ENCODE data around the gene TAS2R40. TPM values are rescaled to one million over a fixed set of nuclear protein-coding genes. Genes with fewer than 3 reads are reported as not detected.

The TAS2R40 gene
- polyA plus RNA-seq, 4 donors: not detected

GRCh38 chr7:143222782-143223181 is 945 bp downstream of the TAS2R40 start:
- DNase-seq (ENCODE audit: low read depth in 4 of 4, low spot score in 3 of 4): no peak

- DNase-seq (ENCODE audit: low read depth in 4 of 4, low spot score in 3 of 4): no peak
Observed at GRCh38 chr7:143223784-143224183, 1.9 kb downstream of the TAS2R40 start.

- no peak for DNase-seq (ENCODE audit: low read depth in 4 of 4, low spot score in 3 of 4)
Observed at GRCh38 chr7:143225047-143225446, 3.2 kb downstream of the TAS2R40 start.

GRCh38 chr7:143227806-143228205 is 6.0 kb downstream of the TAS2R40 start:
- DNase-seq (ENCODE audit: low read depth in 4 of 4, low spot score in 3 of 4): no peak

GRCh38 chr7:143229054-143229790 is 7.4 kb downstream of the TAS2R40 start:
- no peak for DNase-seq (ENCODE audit: low read depth in 4 of 4, low spot score in 3 of 4)

GRCh38 chr7:143230602-143231457 is 9.0 kb downstream of the TAS2R40 start:
- DNase-seq (ENCODE audit: low read depth in 4 of 4, low spot score in 3 of 4): no peak

- no peak for DNase-seq (ENCODE audit: low read depth in 4 of 4, low spot score in 3 of 4)
Observed at GRCh38 chr7:143233816-143234532, 12.1 kb downstream of the TAS2R40 start.

- no peak for DNase-seq (ENCODE audit: low read depth in 4 of 4, low spot score in 3 of 4)
Observed at GRCh38 chr7:143234533-143234875, 12.7 kb downstream of the TAS2R40 start.

- DNase-seq (ENCODE audit: low read depth in 4 of 4, low spot score in 3 of 4): no peak
Observed at GRCh38 chr7:143235561-143235960, 13.7 kb downstream of the TAS2R40 start.

- no peak for DNase-seq (ENCODE audit: low read depth in 4 of 4, low spot score in 3 of 4)
Observed at GRCh38 chr7:143236408-143236990, 14.7 kb downstream of the TAS2R40 start.

- DNase-seq (ENCODE audit: low read depth in 4 of 4, low spot score in 3 of 4): no peak
Observed at GRCh38 chr7:143237366-143237765, 15.5 kb downstream of the TAS2R40 start.

GRCh38 chr7:143238289-143238980 is 16.6 kb downstream of the TAS2R40 start:
- DNase-seq (ENCODE audit: low read depth in 4 of 4, low spot score in 3 of 4): no peak

GRCh38 chr7:143239813-143240212 is 18.0 kb downstream of the TAS2R40 start:
- no peak for DNase-seq (ENCODE audit: low read depth in 4 of 4, low spot score in 3 of 4)

GRCh38 chr7:143240291-143241168 is 18.7 kb downstream of the TAS2R40 start:
- DNase-seq (ENCODE audit: low read depth in 4 of 4, low spot score in 3 of 4): peak; percentile 39 to 67 (median 55)

- no peak for DNase-seq (ENCODE audit: low read depth in 4 of 4, low spot score in 3 of 4)
Observed at GRCh38 chr7:143242306-143242705, 20.5 kb downstream of the TAS2R40 start.

GRCh38 chr7:143243111-143243510 is 21.3 kb downstream of the TAS2R40 start:
- DNase-seq (ENCODE audit: low read depth in 4 of 4, low spot score in 3 of 4): no peak

- DNase-seq (ENCODE audit: low read depth in 4 of 4, low spot score in 3 of 4): no peak
Observed at GRCh38 chr7:143243614-143244013, 21.8 kb downstream of the TAS2R40 start.

GRCh38 chr7:143244321-143244720 is 22.5 kb downstream of the TAS2R40 start:
- no peak for DNase-seq (ENCODE audit: low read depth in 4 of 4, low spot score in 3 of 4)

GRCh38 chr7:143245123-143245522 is 23.3 kb downstream of the TAS2R40 start:
- DNase-seq (ENCODE audit: low read depth in 4 of 4, low spot score in 3 of 4): no peak

Data from left renal pelvis (tissue), 4 donors.